ENCODE measurements around the gene LCK. TPM values are rescaled to one million over a fixed set of nuclear protein-coding genes. Genes with fewer than 3 reads are reported as not detected.
A peak's percentile ranks its signal among the peaks of the same experiment; 100 is the strongest.

Gene LCK
- total and polyA plus RNA-seq, 9 of the 15 experiments (the other 6 are each of a cell fraction or from before 2014, with no cell fraction given): 0.04 to 0.47 (median 0.13) TPM; not detected in 6

DNA sequence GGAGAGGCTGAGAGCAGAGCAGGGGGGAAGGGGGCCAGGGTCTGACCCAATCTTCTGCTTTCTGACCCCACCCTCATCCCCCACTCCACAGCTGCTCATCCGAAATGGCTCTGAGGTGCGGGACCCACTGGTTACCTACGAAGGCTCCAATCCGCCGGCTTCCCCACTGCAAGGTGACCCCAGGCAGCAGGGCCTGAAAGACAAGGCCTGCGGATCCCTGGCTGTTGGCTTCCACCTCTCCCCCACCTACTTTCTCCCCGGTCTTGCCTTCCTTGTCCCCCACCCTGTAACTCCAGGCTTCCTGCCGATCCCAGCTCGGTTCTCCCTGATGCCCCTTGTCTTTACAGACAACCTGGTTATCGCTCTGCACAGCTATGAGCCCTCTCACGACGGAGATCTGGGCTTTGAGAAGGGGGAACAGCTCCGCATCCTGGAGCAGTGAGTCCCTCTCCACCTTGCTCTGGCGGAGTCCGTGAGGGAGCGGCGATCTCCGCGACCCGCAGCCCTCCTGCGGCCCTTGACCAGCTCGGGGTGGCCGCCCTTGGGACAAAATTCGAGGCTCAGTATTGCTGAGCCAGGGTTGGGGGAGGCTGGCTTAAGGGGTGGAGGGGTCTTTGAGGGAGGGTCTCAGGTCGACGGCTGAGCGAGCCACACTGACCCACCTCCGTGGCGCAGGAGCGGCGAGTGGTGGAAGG lies 23.7 kb downstream of the LCK start:
- H3K9ac ChIP-seq (ENCODE audit: insufficient read depth in 1 of 2, low read depth in 2 of 2, low read length in 2 of 2): 0 out of 4 replicates have a peak overlapping the region, but pooled peaks of 1 of the 2 experiments have one; percentile 40
- H3K4me1 ChIP-seq (replicated peaks in 1 of 2; ENCODE audit: control insufficient read depth in 2 of 2, insufficient read depth in 2 of 2, low read length in 2 of 2): peaks cover 8 to 34% of the 10 kb centered on the region in 2 experiments; a peak in 4 of 5 replicates
- no peak overlapping the region for H3K27ac ChIP-seq (ENCODE audit: extremely low read depth, low read depth, low read length)
- H3K36me3 ChIP-seq (ENCODE audit: control insufficient read depth, insufficient read depth, low read length): no peaks in the 10 kb centered on the region
- no peaks in the 10 kb centered on the region for H3K9me3 ChIP-seq (replicated peaks; ENCODE audit: control insufficient read depth, insufficient read depth, low read depth, low read length)
- intact Hi-C loops (cut with micrococcal nuclease): no loop called here
- no peak for TF ChIP-seq ZC3H8 (IDR thresholded peaks at IDR 0.05)
- TF ChIP-seq, protein P1, sequence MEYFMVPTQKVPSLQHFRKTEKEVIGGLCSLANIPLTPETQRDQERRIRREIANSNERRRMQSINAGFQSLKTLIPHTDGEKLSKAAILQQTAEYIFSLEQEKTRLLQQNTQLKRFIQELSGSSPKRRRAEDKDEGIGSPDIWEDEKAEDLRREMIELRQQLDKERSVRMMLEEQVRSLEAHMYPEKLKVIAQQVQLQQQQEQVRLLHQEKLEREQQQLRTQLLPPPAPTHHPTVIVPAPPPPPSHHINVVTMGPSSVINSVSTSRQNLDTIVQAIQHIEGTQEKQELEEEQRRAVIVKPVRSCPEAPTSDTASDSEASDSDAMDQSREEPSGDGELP (CRISPR knock-in tag; IDR thresholded peaks at IDR 0.05; ENCODE audit: borderline replicate concordance): no peak
- TF ChIP-seq, protein P2, sequence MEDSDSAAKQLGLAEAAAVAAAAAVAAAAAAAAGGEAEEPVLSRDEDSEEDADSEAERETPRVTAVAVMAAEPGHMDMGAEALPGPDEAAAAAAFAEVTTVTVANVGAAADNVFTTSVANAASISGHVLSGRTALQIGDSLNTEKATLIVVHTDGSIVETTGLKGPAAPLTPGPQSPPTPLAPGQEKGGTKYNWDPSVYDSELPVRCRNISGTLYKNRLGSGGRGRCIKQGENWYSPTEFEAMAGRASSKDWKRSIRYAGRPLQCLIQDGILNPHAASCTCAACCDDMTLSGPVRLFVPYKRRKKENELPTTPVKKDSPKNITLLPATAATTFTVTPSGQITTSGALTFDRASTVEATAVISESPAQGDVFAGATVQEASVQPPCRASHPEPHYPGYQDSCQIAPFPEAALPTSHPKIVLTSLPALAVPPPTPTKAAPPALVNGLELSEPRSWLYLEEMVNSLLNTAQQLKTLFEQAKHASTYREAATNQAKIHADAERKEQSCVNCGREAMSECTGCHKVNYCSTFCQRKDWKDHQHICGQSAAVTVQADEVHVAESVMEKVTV (CRISPR knock-in tag; IDR thresholded peaks at IDR 0.05): no peak
- TF ChIP-seq, protein P3, sequence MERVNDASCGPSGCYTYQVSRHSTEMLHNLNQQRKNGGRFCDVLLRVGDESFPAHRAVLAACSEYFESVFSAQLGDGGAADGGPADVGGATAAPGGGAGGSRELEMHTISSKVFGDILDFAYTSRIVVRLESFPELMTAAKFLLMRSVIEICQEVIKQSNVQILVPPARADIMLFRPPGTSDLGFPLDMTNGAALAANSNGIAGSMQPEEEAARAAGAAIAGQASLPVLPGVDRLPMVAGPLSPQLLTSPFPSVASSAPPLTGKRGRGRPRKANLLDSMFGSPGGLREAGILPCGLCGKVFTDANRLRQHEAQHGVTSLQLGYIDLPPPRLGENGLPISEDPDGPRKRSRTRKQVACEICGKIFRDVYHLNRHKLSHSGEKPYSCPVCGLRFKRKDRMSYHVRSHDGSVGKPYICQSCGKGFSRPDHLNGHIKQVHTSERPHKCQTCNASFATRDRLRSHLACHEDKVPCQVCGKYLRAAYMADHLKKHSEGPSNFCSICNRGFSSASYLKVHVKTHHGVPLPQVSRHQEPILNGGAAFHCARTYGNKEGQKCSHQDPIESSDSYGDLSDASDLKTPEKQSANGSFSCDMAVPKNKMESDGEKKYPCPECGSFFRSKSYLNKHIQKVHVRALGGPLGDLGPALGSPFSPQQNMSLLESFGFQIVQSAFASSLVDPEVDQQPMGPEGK (CRISPR knock-in tag; IDR thresholded peaks at IDR 0.05; ENCODE audit: borderline replicate concordance): no peak
- TF ChIP-seq ATF1 (CRISPR knock-in tag; IDR thresholded peaks at IDR 0.05): no peak
- TF ChIP-seq ATF1 (tag; IDR thresholded peaks at IDR 0.05): no peak
- no peak for TF ChIP-seq TBP (optimal IDR thresholded peaks at IDR 0.05; ENCODE audit: low read depth, low read length)
- ChIA-PET CTCF (ENCODE audit: low intra/inter-chr PET ratio) (no interaction called here), POLR2A (interaction anchor here (0.6 to 1.0 kb wide), 3 partner anchors 12 to 39 kb away, joined by 3 read pairs; no protein-coding TSS in a partner anchor)
- no peak overlapping the region for H3K4me3 ChIP-seq
- no peak for FAIRE-seq
- no peak overlapping the region for H2AFZ ChIP-seq (ENCODE audit: low read depth, low read length)
- peak in 2 of 4 experiments; percentile 13 to 14 for DNase-seq (ENCODE audit: extremely low read depth in 1 of 4, low spot score in 3 of 4)
- no peaks in the 10 kb centered on the region for H3K9me1 ChIP-seq (ENCODE audit: control insufficient read depth, insufficient read depth, low read length)
- ATAC-seq: no peak
- H4K20me1 ChIP-seq (replicated peaks; ENCODE audit: control insufficient read depth, insufficient read depth, low read length): no peaks in the 10 kb centered on the region
- peaks cover 0 to 13% of the 10 kb centered on the region in 2 experiments; a peak in 2 of 5 replicates for H3K27me3 ChIP-seq (ENCODE audit: control insufficient read depth in 2 of 2, insufficient read depth in 2 of 2, low read length in 2 of 2)
- no peak overlapping the region for H3K4me2 ChIP-seq (ENCODE audit: insufficient read depth, low read length)
- no peaks in the 10 kb centered on the region for H3K79me2 ChIP-seq (ENCODE audit: control insufficient read depth, insufficient read depth, low read length)
- no TSS peak for BruUV-seq (replicated peaks)
- 76% methylated on average over 27 of the region's 31 CpGs for WGBS (ENCODE audit: insufficient coverage, low coverage, missing lambda C conversion rate)
- in situ Hi-C loops (cut with MboI): no loop called here

All from K562 (cell line).